Measurements from ENCODE around the gene SGF29.
"Not testable (repeated sequence)": the region's sequence is repeated elsewhere in the genome, so short reads cannot be mapped to it uniquely, and the experiment has no call there.

SGF29 gene

GRCh38 chr16:28532940-28533647 lies 20.6 kb upstream of the SGF29 start:
- no peak for DNase-seq (ENCODE audit: low spot score)

GRCh38 chr16:28534542-28535373 lies 19.0 kb upstream of the SGF29 start:
- no peak for DNase-seq (ENCODE audit: low spot score)

DNA sequence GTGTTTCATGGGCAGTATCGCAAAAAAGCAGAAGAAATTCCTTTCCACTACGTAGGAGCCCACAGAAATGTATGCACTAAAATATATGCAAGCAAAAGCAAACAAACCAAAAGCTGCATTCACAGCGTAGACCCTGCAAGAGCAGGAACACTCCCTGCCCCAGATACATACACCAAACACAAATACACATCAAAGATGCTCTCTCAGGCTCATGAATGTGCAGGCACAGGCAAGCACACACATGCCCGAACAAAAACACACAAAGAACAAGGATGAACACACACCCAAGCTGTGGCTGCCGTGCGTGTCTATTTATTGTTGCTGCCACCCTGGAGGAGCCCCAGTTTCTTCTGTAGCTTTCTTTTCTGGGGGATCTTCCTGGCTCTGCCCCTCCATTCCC lies 16.6 kb upstream of the SGF29 start:
- no peak for DNase-seq (ENCODE audit: low spot score)

GRCh38 chr16:28537964-28538732 lies 15.6 kb upstream of the SGF29 start:
- DNase-seq (ENCODE audit: low spot score): no peak

DNA sequence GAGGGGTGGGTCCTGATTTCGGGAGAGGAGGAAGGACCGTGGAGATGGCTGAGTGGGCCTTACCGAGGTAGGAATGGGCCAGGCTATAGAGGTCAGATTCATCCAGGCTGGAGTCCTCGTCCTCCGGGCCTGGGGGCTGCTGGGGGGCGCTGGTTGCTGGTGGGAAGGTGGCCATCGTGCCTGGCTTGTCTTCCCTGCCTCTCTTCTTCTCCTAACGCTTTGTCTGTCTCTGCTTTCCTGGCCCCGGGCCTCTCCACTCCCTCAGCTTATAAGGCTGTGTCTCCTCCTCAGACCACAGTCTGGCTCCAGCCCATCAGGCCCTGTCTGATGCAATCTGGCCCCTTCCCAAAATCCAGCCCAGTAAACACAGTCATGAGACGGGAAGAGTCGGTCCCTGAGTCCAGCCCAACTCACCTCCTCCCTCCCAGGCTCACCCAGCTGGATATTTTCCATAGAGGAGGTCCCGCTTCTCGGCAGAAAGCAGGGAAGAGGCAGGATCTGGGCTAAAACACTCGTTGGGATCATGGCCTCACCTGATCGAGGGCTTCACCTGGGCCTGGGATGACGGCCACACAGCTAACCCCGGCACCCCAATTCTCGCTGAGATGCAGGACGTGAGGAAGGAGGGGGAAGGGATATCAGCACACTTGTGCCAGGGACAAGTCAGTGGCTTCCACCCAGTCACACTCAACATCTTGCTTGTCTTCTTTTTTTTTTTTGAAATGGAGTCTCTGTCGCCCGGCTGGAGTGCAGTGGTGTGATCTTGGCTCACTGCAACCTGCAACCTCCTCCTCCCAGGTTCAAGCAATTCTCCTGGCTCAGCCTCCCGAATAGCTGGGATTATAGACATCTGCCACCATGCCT lies 14.8 kb upstream of the SGF29 start, which contains the start of gene NUPR1:
Gene NUPR1, minus strand, starts transcription at position 242 of the 864 bp plus-strand sequence. Its CDS starts 67 bp downstream, at position 175.
- no peak for DNase-seq (ENCODE audit: low spot score)

- DNase-seq (ENCODE audit: low spot score): no peak
Observed at GRCh38 chr16:28540346-28540745, 13.4 kb upstream of the SGF29 start.

GRCh38 chr16:28542646-28543045 lies 11.1 kb upstream of the SGF29 start:
- no peak for DNase-seq (ENCODE audit: low spot score)

DNA sequence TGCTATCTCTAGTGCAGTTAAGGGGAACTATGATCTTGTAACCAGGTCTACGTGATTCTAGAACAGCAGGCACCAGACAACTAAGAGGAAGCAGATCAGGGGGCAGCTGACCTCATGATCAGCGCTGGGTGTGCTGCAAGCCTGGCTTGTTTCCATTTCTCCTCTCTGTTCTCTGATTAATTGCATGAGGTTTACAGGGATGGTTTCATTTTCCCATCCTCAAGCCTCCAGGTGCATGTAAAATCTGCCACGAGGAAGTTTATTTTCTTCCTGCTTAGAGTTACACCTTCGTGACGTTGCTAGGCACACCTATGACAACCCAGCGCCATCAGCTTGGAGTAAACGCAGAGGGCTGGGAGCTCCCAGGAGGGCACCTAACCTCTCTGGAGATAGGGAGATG lies 10.6 kb upstream of the SGF29 start:
- no peak for DNase-seq (ENCODE audit: low spot score)

- no peak for DNase-seq (ENCODE audit: low spot score)
Observed at GRCh38 chr16:28544998-28545397, 8.7 kb upstream of the SGF29 start.

DNA sequence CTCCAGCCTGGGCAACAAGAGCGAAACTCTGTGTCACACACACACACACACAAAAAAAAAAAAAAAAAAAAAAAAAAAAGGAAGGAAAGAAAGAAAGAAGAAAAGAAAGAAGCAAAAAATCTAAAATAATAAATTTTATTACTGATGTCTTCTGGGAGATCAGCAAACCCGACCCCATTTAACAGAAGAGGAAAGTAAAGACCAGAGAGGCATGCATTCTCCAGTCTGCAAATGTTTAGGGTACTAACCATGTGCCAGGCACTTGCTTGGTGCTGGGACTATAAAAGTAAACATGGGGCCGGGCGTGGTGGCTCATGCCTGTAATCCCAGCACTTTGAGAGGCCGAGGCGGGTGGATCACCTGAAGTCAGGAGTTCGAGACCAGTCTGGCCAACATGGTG lies 7.8 kb upstream of the SGF29 start:
- not testable (repeated sequence) for DNase-seq (ENCODE audit: low spot score)

DNA sequence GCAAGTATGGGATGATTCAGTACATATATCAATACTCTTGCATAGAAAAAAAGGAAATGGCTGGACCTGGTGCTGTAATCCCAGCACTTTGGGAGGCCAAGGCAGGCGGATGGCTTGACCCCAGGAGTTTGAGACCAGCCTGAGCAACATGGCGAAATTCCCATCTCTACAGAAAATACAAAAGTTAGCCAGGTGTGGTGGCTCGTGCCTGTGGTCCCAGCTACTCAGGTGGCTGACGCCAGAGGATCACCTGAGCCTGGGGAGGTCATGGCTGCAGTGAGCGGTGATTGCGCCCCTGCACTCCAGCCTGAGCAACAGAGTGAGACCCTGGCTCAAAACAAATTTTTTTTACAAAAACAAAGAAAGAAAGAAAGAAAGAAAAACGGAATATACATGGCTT lies 7.1 kb upstream of the SGF29 start:
- DNase-seq (ENCODE audit: low spot score): no peak

GRCh38 chr16:28548306-28548802 lies 5.4 kb upstream of the SGF29 start:
- no peak for DNase-seq (ENCODE audit: low spot score)

- peak; percentile 43 for DNase-seq (ENCODE audit: low spot score)
Observed at GRCh38 chr16:28549301-28549899, 4.3 kb upstream of the SGF29 start.

- no peak for DNase-seq (ENCODE audit: low spot score)
Observed at GRCh38 chr16:28554634-28555423, 1.1 kb downstream of the SGF29 start.

- no peak for DNase-seq (ENCODE audit: low spot score)
Observed at GRCh38 chr16:28555561-28555960, 1.8 kb downstream of the SGF29 start.

DNA sequence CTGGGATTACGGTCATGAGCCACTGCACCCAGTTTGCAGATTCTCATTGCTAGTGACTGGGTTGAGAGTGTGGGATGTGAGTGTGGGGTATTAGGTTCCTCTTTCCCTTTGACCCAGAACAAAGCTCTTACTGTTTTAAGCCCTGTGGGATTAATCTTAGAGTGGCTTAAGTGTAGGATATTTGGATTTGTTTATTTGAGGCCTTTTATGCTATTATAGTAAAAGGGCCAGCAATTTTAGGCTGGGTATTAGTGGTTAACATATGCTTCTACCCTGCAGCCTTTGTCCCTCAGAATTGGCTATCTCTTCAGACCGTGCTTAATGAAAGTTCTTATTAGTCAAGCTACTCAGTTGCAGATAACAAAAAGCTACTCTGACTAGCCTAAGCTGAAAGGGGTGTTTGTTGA lies 3.2 kb downstream of the SGF29 start:
- no peak for DNase-seq (ENCODE audit: low spot score)

DNA sequence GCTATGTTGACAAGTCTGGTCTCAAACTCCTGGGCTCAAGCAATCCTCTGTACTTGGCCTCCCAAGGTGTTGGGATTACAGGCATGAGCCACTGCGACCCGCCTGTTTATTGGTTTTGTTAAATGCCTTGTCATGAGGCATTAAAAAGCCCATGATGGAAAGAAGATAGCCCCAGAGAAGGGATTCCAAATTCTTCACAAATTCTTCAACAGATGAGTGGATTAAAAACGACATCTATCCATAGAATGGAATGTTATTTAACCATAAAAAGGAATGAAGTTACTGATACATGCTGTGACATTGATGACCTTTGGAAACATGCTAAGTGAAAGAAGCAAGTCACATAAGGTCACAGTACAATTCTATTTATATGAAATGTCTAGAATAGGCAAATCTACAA lies 4.7 kb downstream of the SGF29 start:
- DNase-seq (ENCODE audit: low spot score): no peak

DNA sequence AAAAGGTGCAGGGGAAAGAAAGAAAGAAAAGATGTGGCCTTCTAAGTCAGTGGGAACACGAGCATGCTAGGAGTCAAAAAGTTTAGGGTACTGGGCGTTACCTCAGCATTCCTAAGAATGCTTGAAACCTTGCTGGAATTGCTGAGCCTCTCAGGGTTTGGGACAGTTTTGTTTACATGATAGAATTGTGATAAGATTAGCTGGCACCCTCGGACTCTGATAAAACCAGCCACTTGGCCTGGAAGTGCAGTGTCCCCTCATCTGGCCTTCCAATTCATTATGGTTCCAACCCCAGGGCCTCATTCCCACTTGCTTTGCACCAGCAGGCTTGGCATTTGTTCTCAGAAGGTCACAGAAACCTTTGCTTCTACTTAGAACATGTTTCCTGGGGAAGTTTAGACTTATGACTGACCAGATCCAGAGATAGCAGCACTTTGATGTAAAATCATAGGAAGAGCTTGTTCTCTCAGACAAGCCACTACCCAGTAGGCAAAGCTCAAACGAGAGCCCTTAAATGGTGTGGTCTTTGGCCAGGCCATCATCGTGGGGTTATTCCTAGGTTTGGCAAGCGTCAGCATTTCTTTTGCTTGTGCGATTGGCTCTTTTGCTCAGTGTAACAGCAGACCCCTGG lies 8.0 kb downstream of the SGF29 start:
- no peak for DNase-seq (ENCODE audit: low spot score)

GRCh38 chr16:28562199-28562598 lies 8.5 kb downstream of the SGF29 start:
- no peak for DNase-seq (ENCODE audit: low spot score)

DNA sequence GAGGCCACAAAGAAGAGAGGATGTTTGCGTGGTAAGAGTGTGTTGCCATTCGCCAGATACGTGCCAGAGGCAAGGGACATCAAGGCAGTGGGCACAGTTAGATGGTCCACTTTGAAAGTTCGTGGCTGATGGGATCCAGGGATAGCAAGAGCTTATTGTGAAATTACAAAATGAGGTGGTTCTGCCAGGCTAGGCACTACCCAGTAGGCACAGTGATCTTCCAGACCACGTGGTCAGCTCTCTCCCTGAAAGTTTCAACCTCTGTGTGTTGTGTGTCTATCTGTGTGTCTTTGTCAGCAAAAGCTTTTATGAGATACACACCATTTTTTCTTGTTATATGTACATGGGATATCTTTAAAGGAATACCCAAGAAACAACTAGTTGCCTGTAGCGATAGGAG lies 9.5 kb downstream of the SGF29 start:
- DNase-seq (ENCODE audit: low spot score): no peak
